ENCODE measurements around the gene OR51A2.
"Not testable (repeated sequence)": the region's sequence is repeated elsewhere in the genome, so short reads cannot be mapped to it uniquely, and the experiment has no call there.

Gene OR51A2

GRCh38 chr11:4955613-4956012 lies at the start of gene OR51A2:
Gene OR51A2, minus strand, starts transcription at chr11:4955713. Its CDS starts 0 bp downstream, at chr11:4955713.
- H3K27me3 ChIP-seq (ENCODE audit: low read depth, low read length); H3K27ac ChIP-seq (ENCODE audit: low read length); H3K4me1 ChIP-seq (ENCODE audit: control insufficient read depth in 1 of 2, insufficient read depth in 2 of 2, low read length in 2 of 2); H3K9me3 ChIP-seq (ENCODE audit: control insufficient read depth in 1 of 2, low read length in 2 of 2); H3K36me3 ChIP-seq (ENCODE audit: control insufficient read depth in 1 of 2, insufficient read depth in 2 of 2, low read length in 2 of 2); H3K4me3 ChIP-seq (ENCODE audit: low read depth in 1 of 2, low read length in 2 of 2): not testable (repeated sequence)

GRCh38 chr11:5004424-5005274 lies 49.1 kb upstream of the OR51A2 start:
- Histone ChIP-seq H3K36me3 (ENCODE audit: control insufficient read depth in 1 of 2, insufficient read depth in 2 of 2, low read length in 2 of 2) (no peaks in the 10 kb centered on the region), H3K27ac (ENCODE audit: low read length) (no peak overlapping the region), H3K4me3 (ENCODE audit: low read depth in 1 of 2, low read length in 2 of 2) (no peak overlapping the region)

GRCh38 chr11:4994551-4994950 lies 39.0 kb upstream of the OR51A2 start, which contains the start of gene OR51L1:
Gene OR51L1, plus strand, starts transcription at chr11:4994851. Its CDS starts 4,132 bp downstream, at chr11:4998983.
- Histone ChIP-seq H3K27ac (ENCODE audit: low read length) (no peak within 1 kb of the TSS), H3K9me3 (ENCODE audit: control insufficient read depth in 1 of 2, low read length in 2 of 2) (no peaks in the 10 kb centered on the region), H3K4me1 (ENCODE audit: control insufficient read depth in 1 of 2, insufficient read depth in 2 of 2, low read length in 2 of 2) (no peaks in the 10 kb centered on the region), H3K27me3 (ENCODE audit: low read depth, low read length) (no peaks in the 10 kb centered on the region), H3K36me3 (ENCODE audit: control insufficient read depth in 1 of 2, insufficient read depth in 2 of 2, low read length in 2 of 2) (no peaks in the 10 kb centered on the region), H3K4me3 (ENCODE audit: low read depth in 1 of 2, low read length in 2 of 2) (no peak within 1 kb of the TSS)

More at GRCh38 chr11:5004424-5005274, 49.1 kb upstream of the OR51A2 start:
- Histone ChIP-seq H3K4me1 (ENCODE audit: control insufficient read depth in 1 of 2, insufficient read depth in 2 of 2, low read length in 2 of 2) (no peaks in the 10 kb centered on the region), H3K9me3 (ENCODE audit: control insufficient read depth in 1 of 2, low read length in 2 of 2) (no peaks in the 10 kb centered on the region), H3K27me3 (ENCODE audit: low read depth, low read length) (no peaks in the 10 kb centered on the region)

GRCh38 chr11:4991060-4991459 lies 35.5 kb upstream of the OR51A2 start:
- no peak overlapping the region for H3K27ac ChIP-seq (ENCODE audit: low read length)
- no peaks in the 10 kb centered on the region for H3K27me3 ChIP-seq (ENCODE audit: low read depth, low read length)
- no peak overlapping the region for H3K4me3 ChIP-seq (ENCODE audit: low read depth in 1 of 2, low read length in 2 of 2)
- H3K4me1 ChIP-seq (ENCODE audit: control insufficient read depth in 1 of 2, insufficient read depth in 2 of 2, low read length in 2 of 2) = no peaks in the 10 kb centered on the region
- no peaks in the 10 kb centered on the region for H3K9me3 ChIP-seq (ENCODE audit: control insufficient read depth in 1 of 2, low read length in 2 of 2)
- no peaks in the 10 kb centered on the region for H3K36me3 ChIP-seq (ENCODE audit: control insufficient read depth in 1 of 2, insufficient read depth in 2 of 2, low read length in 2 of 2)

GRCh38 chr11:4983841-4984240 lies 28.3 kb upstream of the OR51A2 start:
- Histone ChIP-seq H3K36me3 (ENCODE audit: control insufficient read depth in 1 of 2, insufficient read depth in 2 of 2, low read length in 2 of 2) (no peaks in the 10 kb centered on the region), H3K27me3 (ENCODE audit: low read depth, low read length) (no peaks in the 10 kb centered on the region), H3K9me3 (ENCODE audit: control insufficient read depth in 1 of 2, low read length in 2 of 2) (no peaks in the 10 kb centered on the region), H3K4me3 (ENCODE audit: low read depth in 1 of 2, low read length in 2 of 2) (no peak overlapping the region), H3K27ac (ENCODE audit: low read length) (no peak overlapping the region), H3K4me1 (ENCODE audit: control insufficient read depth in 1 of 2, insufficient read depth in 2 of 2, low read length in 2 of 2) (no peaks in the 10 kb centered on the region)

GRCh38 chr11:4982678-4983077 lies 27.2 kb upstream of the OR51A2 start:
- H3K27me3 ChIP-seq (ENCODE audit: low read depth, low read length) = no peaks in the 10 kb centered on the region
- no peaks in the 10 kb centered on the region for H3K4me1 ChIP-seq (ENCODE audit: control insufficient read depth in 1 of 2, insufficient read depth in 2 of 2, low read length in 2 of 2)
- H3K9me3 ChIP-seq (ENCODE audit: control insufficient read depth in 1 of 2, low read length in 2 of 2) = no peaks in the 10 kb centered on the region
- H3K27ac ChIP-seq (ENCODE audit: low read length) = no peak overlapping the region
- H3K36me3 ChIP-seq (ENCODE audit: control insufficient read depth in 1 of 2, insufficient read depth in 2 of 2, low read length in 2 of 2) = no peaks in the 10 kb centered on the region
- no peak overlapping the region for H3K4me3 ChIP-seq (ENCODE audit: low read depth in 1 of 2, low read length in 2 of 2)

- no peaks in the 10 kb centered on the region for H3K9me3 ChIP-seq (ENCODE audit: control insufficient read depth in 1 of 2, low read length in 2 of 2)
- H3K27ac ChIP-seq (ENCODE audit: low read length) = no peak overlapping the region
- no peak overlapping the region for H3K4me3 ChIP-seq (ENCODE audit: low read depth in 1 of 2, low read length in 2 of 2)
- no peaks in the 10 kb centered on the region for H3K36me3 ChIP-seq (ENCODE audit: control insufficient read depth in 1 of 2, insufficient read depth in 2 of 2, low read length in 2 of 2)
- H3K27me3 ChIP-seq (ENCODE audit: low read depth, low read length) = no peaks in the 10 kb centered on the region
- no peaks in the 10 kb centered on the region for H3K4me1 ChIP-seq (ENCODE audit: control insufficient read depth in 1 of 2, insufficient read depth in 2 of 2, low read length in 2 of 2)
Observed at GRCh38 chr11:4979036-4979435, 23.5 kb upstream of the OR51A2 start.

- H3K36me3 ChIP-seq (ENCODE audit: control insufficient read depth in 1 of 2, insufficient read depth in 2 of 2, low read length in 2 of 2) = no peaks in the 10 kb centered on the region
- H3K4me1 ChIP-seq (ENCODE audit: control insufficient read depth in 1 of 2, insufficient read depth in 2 of 2, low read length in 2 of 2) = no peaks in the 10 kb centered on the region
- H3K9me3 ChIP-seq (ENCODE audit: control insufficient read depth in 1 of 2, low read length in 2 of 2) = no peaks in the 10 kb centered on the region
- H3K4me3 ChIP-seq (ENCODE audit: low read depth in 1 of 2, low read length in 2 of 2) = no peak overlapping the region
- no peak overlapping the region for H3K27ac ChIP-seq (ENCODE audit: low read length)
- H3K27me3 ChIP-seq (ENCODE audit: low read depth, low read length) = no peaks in the 10 kb centered on the region
Observed at GRCh38 chr11:4975436-4975835, 19.9 kb upstream of the OR51A2 start.

- Histone ChIP-seq H3K27ac (ENCODE audit: low read length) (no peak overlapping the region), H3K36me3 (ENCODE audit: control insufficient read depth in 1 of 2, insufficient read depth in 2 of 2, low read length in 2 of 2) (no peaks in the 10 kb centered on the region), H3K9me3 (ENCODE audit: control insufficient read depth in 1 of 2, low read length in 2 of 2) (peaks cover 0 to 2% of the 10 kb centered on the region in 2 donors), H3K27me3 (ENCODE audit: low read depth, low read length) (no peaks in the 10 kb centered on the region), H3K4me3 (ENCODE audit: low read depth in 1 of 2, low read length in 2 of 2) (no peak overlapping the region), H3K4me1 (ENCODE audit: control insufficient read depth in 1 of 2, insufficient read depth in 2 of 2, low read length in 2 of 2) (no peaks in the 10 kb centered on the region)
Observed at GRCh38 chr11:4962816-4963215, 7.3 kb upstream of the OR51A2 start.

GRCh38 chr11:4960877-4961276 lies 5.4 kb upstream of the OR51A2 start:
- Histone ChIP-seq H3K9me3 (ENCODE audit: control insufficient read depth in 1 of 2, low read length in 2 of 2) (peaks cover 0 to 2% of the 10 kb centered on the region in 2 donors), H3K4me1 (ENCODE audit: control insufficient read depth in 1 of 2, insufficient read depth in 2 of 2, low read length in 2 of 2) (no peaks in the 10 kb centered on the region), H3K36me3 (ENCODE audit: control insufficient read depth in 1 of 2, insufficient read depth in 2 of 2, low read length in 2 of 2) (no peaks in the 10 kb centered on the region), H3K27me3 (ENCODE audit: low read depth, low read length) (no peaks in the 10 kb centered on the region), H3K4me3 (ENCODE audit: low read depth in 1 of 2, low read length in 2 of 2) (no peak overlapping the region), H3K27ac (ENCODE audit: low read length) (no peak overlapping the region)

GRCh38 chr11:4957396-4957795 lies 1.9 kb upstream of the OR51A2 start:
- H3K27me3 ChIP-seq (ENCODE audit: low read depth, low read length) = no peaks in the 10 kb centered on the region
- no peak overlapping the region for H3K27ac ChIP-seq (ENCODE audit: low read length)
- no peaks in the 10 kb centered on the region for H3K36me3 ChIP-seq (ENCODE audit: control insufficient read depth in 1 of 2, insufficient read depth in 2 of 2, low read length in 2 of 2)
- H3K4me1 ChIP-seq (ENCODE audit: control insufficient read depth in 1 of 2, insufficient read depth in 2 of 2, low read length in 2 of 2) = no peaks in the 10 kb centered on the region
- H3K4me3 ChIP-seq (ENCODE audit: low read depth in 1 of 2, low read length in 2 of 2) = no peak overlapping the region
- H3K9me3 ChIP-seq (ENCODE audit: control insufficient read depth in 1 of 2, low read length in 2 of 2) = no peaks in the 10 kb centered on the region

- no peaks in the 10 kb centered on the region for H3K36me3 ChIP-seq (ENCODE audit: control insufficient read depth in 1 of 2, insufficient read depth in 2 of 2, low read length in 2 of 2)
- H3K4me3 ChIP-seq (ENCODE audit: low read depth in 1 of 2, low read length in 2 of 2) = no peak within 1 kb of the TSS
- H3K4me1 ChIP-seq (ENCODE audit: control insufficient read depth in 1 of 2, insufficient read depth in 2 of 2, low read length in 2 of 2) = no peaks in the 10 kb centered on the region
- H3K9me3 ChIP-seq (ENCODE audit: control insufficient read depth in 1 of 2, low read length in 2 of 2) = no peaks in the 10 kb centered on the region
- H3K27ac ChIP-seq (ENCODE audit: low read length) = no peak within 1 kb of the TSS
- H3K27me3 ChIP-seq (ENCODE audit: low read depth, low read length) = no peaks in the 10 kb centered on the region
Observed at GRCh38 chr11:4947505-4947904, 8.0 kb downstream of the OR51A2 start, which contains the start of gene OR51A4. Gene OR51A4, minus strand, starts transcription at chr11:4947605. Its CDS starts 505 bp downstream, at chr11:4947100.

Measured in muscle layer of duodenum (tissue), 2 donors.